ENCODE data around the gene PKNOX2. TPM values are rescaled to one million over a fixed set of nuclear protein-coding genes. Genes with fewer than 3 reads are reported as not detected.

PKNOX2 gene
- total RNA-seq, 1 donor from 2014 or later = 39.9 TPM

DNA sequence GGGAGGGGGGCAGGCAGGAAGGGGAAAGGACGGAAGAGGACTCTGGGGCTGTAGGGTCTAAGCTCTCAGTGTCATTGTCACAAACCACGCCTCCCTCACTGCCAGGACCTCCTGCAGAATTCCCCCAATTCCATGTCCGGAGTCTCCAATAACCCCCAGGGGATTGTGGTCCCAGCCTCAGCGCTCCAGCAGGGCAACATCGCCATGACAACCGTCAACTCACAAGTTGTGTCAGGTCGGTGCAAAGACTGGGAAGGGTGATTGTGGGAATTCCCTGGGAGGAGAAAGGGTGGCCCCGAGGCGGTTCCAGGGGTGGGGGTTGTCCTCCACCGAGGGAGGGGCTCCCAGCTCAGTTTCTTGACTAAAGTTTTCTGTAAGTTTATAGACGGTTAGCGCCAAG, 245.5 kb downstream of the PKNOX2 start:
- no peaks in the 10 kb centered on the region for H3K4me1 Mint-ChIP-seq (ENCODE audit: low read depth)
- DNase-seq (ENCODE audit: low spot score, unreplicated experiment) = no peak

DNA sequence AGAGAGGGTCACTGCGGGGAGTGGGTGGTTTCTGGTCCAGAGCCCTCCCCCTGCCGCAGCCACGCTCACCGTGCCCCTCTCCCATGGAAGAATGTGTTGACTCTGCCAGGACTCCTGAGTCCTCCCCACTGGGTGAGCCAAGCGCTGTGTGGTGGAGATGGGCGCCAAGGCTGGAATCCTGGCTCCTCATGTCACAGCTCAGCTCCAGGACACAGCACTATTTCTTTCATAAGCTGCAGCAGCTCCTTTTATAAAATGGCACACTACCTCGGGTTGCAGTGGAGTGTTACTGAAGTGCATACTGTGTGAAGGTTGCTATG, 247.6 kb downstream of the PKNOX2 start:
- no peak for DNase-seq (ENCODE audit: low spot score, unreplicated experiment)
- no peaks in the 10 kb centered on the region for H3K4me1 Mint-ChIP-seq (ENCODE audit: low read depth)
- H3K27ac Mint-ChIP-seq = peak overlapping the region; percentile 15
- TF ChIP-seq, protein P1, sequence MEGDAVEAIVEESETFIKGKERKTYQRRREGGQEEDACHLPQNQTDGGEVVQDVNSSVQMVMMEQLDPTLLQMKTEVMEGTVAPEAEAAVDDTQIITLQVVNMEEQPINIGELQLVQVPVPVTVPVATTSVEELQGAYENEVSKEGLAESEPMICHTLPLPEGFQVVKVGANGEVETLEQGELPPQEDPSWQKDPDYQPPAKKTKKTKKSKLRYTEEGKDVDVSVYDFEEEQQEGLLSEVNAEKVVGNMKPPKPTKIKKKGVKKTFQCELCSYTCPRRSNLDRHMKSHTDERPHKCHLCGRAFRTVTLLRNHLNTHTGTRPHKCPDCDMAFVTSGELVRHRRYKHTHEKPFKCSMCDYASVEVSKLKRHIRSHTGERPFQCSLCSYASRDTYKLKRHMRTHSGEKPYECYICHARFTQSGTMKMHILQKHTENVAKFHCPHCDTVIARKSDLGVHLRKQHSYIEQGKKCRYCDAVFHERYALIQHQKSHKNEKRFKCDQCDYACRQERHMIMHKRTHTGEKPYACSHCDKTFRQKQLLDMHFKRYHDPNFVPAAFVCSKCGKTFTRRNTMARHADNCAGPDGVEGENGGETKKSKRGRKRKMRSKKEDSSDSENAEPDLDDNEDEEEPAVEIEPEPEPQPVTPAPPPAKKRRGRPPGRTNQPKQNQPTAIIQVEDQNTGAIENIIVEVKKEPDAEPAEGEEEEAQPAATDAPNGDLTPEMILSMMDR (IDR thresholded peaks at IDR 0.05; ENCODE audit: unreplicated experiment) = no peak
- no peaks in the 10 kb centered on the region for H3K9me3 Mint-ChIP-seq (ENCODE audit: low read depth)
- no peak overlapping the region for H3K4me3 Mint-ChIP-seq (ENCODE audit: low read depth)
- H3K36me3 Mint-ChIP-seq (ENCODE audit: insufficient read depth) = peaks cover 15% of the 10 kb centered on the region
- no peaks in the 10 kb centered on the region for H3K27me3 Mint-ChIP-seq

More for the DNA sequence above, 245.5 kb downstream of the PKNOX2 start:
- Mint-ChIP-seq H3K4me3 (ENCODE audit: low read depth) (no peak overlapping the region), H3K27me3 (no peaks in the 10 kb centered on the region), H3K36me3 (ENCODE audit: insufficient read depth) (peaks cover 12% of the 10 kb centered on the region), H3K27ac (no peak overlapping the region), H3K9me3 (ENCODE audit: low read depth) (no peaks in the 10 kb centered on the region)
- TF ChIP-seq, protein P1 (IDR thresholded peaks at IDR 0.05; ENCODE audit: unreplicated experiment) = no peak

DNA sequence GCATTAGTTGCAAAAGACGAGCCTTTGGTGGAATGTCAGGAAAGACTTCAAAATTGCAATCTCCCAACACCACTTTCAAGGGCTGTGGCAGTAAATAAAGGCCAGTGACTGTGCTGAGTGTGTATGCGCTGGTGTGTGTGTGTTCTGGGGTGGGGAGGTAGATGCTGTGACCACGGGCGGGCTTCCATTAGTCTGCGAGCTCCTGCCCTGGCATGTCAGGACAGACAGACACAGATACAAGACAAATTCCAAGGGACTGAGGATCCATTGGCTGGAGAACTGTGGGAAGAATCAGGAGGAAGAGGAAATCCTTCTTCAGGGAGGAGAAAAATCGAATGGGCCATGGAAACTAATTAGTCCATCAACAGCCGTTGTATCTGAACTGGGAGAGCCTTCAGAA, 248.0 kb downstream of the PKNOX2 start:
- DNase-seq (ENCODE audit: low spot score, unreplicated experiment) = no peak
- H3K4me3 Mint-ChIP-seq (ENCODE audit: low read depth) = no peak overlapping the region
- no peaks in the 10 kb centered on the region for H3K27me3 Mint-ChIP-seq
- peak overlapping the region; percentile 15 for H3K27ac Mint-ChIP-seq
- H3K4me1 Mint-ChIP-seq (ENCODE audit: low read depth) = no peaks in the 10 kb centered on the region
- TF ChIP-seq, protein P1 (IDR thresholded peaks at IDR 0.05; ENCODE audit: unreplicated experiment) = no peak
- no peaks in the 10 kb centered on the region for H3K9me3 Mint-ChIP-seq (ENCODE audit: low read depth)
- peaks cover 16% of the 10 kb centered on the region for H3K36me3 Mint-ChIP-seq (ENCODE audit: insufficient read depth)

DNA sequence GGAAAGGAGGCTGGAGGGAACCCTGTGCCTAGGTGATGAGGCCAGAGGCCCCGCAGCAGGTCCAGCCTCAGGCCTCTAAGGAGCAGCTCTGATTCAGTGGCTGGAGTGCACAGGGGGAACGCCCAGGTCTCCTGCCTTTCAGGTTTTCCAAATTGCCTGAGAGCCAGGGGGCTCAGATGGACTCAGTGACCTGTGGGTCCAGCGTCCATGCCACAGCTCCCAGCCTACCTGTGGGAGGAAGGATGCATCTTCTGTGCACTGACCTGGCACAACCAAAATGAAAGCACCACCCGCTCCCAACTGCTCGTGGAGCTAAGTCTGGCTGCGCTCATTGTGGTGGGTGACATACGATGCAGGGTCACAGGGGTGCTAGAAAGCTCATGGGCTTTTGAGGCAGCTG, 248.7 kb downstream of the PKNOX2 start:
- Mint-ChIP-seq H3K9me3 (ENCODE audit: low read depth) (no peaks in the 10 kb centered on the region), H3K4me1 (ENCODE audit: low read depth) (no peaks in the 10 kb centered on the region), H3K27ac (no peak overlapping the region), H3K27me3 (no peaks in the 10 kb centered on the region), H3K36me3 (ENCODE audit: insufficient read depth) (peaks cover 20% of the 10 kb centered on the region), H3K4me3 (ENCODE audit: low read depth) (no peak overlapping the region)
- TF ChIP-seq, protein P1 (IDR thresholded peaks at IDR 0.05; ENCODE audit: unreplicated experiment) = no peak
- no peak for DNase-seq (ENCODE audit: low spot score, unreplicated experiment)

DNA sequence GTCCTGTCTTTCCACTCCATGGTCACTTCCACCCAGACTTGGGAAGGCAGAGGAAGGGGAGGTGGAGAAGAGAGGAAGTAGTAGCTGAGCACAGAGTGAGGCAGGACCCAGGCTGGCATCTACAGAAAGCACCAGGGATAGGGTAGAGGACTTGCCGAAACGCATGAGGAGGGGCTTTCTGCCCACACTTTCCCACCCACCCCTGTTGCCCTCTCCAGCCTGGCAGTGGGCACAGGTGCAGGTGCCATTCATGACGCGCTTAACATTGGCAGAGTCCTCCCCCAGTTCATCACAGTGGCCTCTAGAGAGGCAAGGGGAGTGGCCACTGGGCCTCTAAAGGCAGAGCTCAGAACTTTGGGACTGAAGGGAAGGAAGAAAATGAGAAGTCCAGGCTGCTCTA, 249.6 kb downstream of the PKNOX2 start:
- TF ChIP-seq, protein P1 (IDR thresholded peaks at IDR 0.05; ENCODE audit: unreplicated experiment) = no peak
- Mint-ChIP-seq H3K9me3 (ENCODE audit: low read depth) (no peaks in the 10 kb centered on the region), H3K4me1 (ENCODE audit: low read depth) (no peaks in the 10 kb centered on the region), H3K36me3 (ENCODE audit: insufficient read depth) (peaks cover 18% of the 10 kb centered on the region), H3K27ac (peak overlapping the region; percentile 58), H3K27me3 (no peaks in the 10 kb centered on the region), H3K4me3 (ENCODE audit: low read depth) (no peak overlapping the region)
- no peak for DNase-seq (ENCODE audit: low spot score, unreplicated experiment)

All from progenitor cell of endocrine pancreas (in vitro differentiated cells).